HG02870 (cell line): ENCODE data around the gene KIF3A.
A peak's percentile ranks its signal among the peaks of the same experiment; 100 is the strongest.

ENCODE experiments used
- ATAC-seq: cut with Tn5 transposase; IDR thresholded peaks from one replicate; pipeline ENCODE4 v1.9.1; 2021; ENCODE audit warnings: mild to moderate bottlenecking, moderate library complexity; ENCODE audit not compliant: unreplicated experiment

The KIF3A gene

DNA sequence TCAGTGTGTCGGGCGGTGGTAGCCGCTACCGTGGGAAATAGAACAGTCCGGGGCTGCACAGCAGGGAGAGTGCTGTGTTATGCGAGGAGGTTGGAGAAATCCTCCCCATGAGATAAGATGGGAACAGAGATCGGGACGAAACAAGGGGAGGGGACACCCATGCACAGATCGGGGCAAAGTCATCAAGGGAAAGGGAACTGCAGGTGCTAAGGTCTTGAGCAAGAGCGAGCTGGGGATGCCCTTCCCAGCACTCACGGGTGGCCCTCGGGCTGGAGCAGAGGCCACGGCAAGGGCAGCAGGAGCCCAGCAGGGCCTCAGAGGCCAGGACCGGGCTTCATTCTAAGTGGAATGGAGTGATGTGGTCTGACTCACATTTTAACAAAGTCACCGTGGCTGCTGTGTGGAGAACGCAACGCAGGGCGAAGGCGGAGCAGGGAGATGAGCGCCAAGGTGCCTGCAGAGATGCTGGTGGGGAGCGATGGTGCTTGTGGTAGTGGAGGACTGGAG lies 71.7 kb downstream of the KIF3A start:
- ATAC-seq, result no peak

- no peak for ATAC-seq
Measured at GRCh38 chr5:132664696-132665209, 72.6 kb downstream of the KIF3A start.

DNA sequence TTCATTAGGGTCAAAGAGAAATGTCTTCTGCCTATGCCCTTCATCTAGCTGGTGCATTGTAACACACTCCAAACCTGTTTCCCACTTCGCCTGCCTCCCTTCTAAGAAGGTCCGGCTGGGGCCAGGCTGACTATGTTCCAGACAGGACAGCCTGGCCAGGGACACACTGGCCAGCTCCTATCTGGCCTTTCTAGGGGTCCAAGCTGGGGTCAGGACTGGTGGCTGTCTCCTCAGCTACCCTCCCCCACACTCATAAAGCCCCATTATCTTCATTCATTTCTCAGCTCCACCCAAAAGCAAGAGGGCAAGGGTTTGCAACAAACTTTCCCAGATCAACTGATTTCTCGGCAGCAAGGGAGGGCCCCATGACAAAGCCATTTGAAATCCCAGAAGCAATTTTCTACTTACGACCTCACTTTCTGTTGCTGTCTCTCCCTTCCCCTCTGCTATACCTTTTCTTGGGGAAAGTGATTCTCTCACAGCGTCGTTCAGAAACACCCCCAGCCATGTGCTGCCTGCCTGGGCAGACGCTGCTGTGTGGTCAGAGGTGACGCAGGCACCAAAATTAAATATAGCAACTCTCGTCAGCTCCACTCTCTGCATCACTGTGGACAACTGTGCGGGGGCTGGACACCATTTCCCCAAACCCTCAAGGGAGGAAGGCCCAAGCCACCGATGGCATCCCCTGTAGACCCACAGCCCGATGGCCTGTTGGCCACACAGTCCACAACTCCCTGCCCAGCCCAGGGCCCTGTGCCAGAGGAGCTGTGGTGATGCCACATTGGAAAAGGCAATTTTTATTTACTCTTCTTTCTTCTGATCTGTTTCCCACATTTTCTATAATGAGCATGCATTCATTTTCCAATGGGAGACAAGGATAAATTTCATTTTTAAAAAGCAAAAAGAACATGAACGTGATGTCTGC lies 73.3 kb downstream of the KIF3A start:
- ATAC-seq, result peak; percentile 43

DNA sequence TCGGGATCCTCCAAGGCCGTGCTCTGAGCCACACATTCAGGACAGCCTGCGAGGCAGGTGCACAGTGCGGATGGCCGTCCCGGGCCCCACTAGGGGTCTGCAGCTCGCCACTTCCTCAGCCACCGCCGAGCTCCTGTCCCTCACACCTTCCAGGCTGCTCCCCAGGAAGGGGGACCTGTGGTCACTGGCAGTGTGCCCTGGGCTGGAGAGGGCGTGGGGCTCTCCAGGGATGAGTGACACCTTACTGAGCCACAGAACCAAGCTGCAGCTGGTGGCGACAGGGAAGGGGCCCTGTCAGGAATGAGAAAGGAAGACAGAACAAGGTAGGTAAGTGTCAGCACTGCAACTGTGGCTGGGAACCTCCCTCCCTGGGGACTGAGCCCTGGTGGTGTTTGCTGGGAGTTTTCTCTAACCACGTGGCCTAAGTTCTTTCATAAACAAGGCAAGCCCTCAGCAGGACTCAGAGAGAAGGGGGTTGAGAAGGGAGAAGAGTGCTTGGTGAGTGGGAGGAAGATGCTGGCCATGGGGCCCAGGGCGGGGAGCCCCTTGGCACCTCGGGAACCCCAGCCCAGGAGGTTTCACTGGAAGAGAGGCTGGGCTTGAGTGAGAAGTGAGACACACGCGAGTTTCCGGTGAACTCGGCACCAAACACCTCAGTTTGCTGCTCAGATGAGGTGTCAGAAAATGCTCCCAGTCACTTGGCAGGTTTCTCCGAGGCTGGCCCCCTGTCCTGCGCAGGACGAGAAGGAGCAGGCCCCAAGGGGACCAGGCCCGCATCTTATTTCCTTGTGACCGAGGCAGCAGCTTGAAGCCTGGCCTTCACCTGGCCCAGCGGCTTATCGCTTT lies 74.2 kb downstream of the KIF3A start:
- peak; percentile 59 for ATAC-seq

DNA sequence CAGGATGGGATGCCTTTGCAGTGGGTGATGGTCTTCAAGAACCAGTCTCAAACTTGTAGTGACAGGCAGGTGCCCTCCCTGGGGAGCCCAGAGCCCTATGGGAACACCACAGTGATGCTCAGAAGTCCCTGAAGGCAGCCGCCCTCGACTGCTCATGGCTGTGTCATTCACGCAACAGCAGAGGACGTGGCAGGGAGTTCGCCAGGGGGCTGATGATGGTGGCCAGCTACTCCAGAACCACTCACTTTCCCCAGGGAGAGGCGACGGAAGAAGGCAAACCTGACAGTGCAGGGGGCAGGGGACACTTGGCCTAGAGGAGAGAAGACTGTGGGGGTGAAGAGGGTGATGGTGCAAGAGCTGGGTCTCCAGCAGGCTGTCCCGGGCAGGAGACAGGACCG lies 75.3 kb downstream of the KIF3A start:
- no peak for ATAC-seq

DNA sequence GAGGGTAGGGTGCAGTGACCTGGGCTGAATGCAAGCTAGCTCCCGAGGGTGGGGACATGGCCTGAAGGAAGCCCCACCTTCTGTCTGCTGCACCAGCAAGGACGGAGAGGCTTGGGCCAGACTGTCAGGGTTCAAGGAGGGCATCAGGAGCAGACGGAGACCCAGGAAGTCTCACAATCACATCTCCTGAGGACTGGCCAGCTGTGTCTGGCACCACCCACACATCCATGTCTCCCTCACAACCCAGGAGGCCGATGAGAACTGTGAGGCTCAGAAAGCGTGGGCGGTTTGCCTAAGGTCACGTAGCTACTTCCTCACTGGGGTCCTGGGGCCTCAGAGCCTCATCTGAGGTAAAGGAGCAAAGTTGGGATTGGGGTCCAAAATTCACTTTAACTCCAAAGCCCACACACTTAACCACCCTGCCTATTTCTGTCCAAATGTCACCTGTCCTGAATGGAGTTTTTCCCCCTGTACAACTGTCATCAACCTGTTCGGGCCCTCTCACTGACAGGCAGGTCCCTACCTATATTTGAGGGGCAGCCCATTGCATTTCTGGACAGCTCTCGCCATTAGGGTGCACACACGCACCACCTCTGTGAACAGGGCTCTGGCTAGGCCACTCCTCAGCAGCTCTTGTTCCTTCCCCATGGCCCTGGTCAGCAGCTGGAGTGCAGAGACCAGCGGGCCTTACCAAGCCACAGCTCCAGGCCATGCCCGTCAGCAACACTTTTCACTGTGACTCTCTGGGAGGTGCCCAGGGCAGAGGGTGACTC lies 75.9 kb downstream of the KIF3A start:
- no peak for ATAC-seq

- ATAC-seq, result no peak
Measured at GRCh38 chr5:132659598-132660493, 77.5 kb downstream of the KIF3A start.

DNA sequence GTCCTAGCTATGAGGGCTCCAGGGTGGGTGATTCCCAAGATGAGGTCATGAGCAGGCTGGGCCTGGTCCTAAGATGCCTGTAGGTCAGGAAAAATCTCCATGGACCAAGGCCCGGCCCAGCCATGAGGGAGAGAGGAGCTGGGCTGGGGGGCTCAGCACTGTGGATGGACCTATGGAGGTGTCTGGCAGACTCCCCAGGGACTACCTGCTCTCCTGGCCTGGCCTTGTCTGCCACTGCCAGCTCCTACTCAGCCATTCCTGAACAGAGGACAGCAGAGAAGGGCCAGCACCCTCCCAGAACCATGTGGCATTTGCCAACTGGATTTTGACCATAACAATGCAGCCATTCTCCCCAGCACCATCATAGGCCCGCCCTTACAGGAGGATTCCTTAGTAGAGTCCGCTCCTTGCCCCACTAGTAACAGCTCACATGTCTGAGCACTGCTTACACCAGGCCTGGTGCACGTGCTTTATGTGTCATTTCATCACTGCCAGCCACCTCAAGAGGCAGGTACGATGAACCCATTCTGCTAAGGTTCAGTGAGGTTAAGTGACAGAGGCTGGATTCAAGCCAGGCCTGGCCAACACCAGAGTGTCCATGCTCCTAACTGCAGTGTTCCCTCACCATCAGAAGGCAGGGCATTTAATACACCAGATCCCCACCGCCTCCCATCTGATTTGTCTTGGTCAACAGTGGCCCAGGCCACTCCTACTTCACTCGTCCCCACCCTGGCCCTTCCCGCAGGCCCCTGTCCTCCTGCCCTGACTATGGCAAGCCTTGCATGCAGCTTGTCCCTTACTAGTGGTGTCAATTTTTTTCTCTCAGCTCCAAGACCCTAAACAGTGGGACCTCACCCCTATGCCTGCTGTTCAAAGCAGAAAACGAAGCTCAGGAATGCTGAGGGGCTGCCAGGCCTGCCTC lies 78.7 kb downstream of the KIF3A start:
- ATAC-seq, result no peak

GRCh38 chr5:132657676-132658380 lies 79.5 kb downstream of the KIF3A start, which contains the start of gene IL13:
IL13 (plus strand) TSS chr5:132658173; CDS start chr5:132658187, 14 bp downstream.
- no peak for ATAC-seq

DNA sequence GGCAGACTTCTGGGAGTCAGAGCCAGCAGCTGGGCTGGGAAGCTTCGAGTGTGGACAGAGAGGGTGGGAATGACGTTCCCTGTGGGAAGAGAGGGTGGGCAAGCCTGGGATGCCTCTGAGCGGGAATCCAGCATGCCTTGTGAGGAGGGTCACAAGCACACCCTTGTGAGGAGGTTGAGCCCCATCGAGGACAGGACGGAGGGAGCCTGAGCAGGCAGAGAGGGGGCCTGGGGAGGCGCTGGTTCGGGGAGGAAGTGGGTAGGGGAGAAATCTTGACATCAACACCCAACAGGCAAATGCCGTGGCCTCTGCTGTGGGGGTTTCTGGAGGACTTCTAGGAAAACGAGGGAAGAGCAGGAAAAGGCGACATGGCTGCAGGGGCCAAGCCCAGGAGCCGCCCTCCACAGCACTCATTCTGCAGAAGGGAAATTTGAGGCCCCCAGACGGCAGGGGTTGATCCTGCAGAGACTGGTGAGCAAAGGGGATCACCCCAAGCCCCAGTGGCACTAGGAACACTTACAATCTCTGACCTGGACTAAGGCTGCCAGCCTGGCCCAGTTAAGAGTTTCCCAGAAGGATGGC lies 80.5 kb downstream of the KIF3A start:
- ATAC-seq, result no peak

DNA sequence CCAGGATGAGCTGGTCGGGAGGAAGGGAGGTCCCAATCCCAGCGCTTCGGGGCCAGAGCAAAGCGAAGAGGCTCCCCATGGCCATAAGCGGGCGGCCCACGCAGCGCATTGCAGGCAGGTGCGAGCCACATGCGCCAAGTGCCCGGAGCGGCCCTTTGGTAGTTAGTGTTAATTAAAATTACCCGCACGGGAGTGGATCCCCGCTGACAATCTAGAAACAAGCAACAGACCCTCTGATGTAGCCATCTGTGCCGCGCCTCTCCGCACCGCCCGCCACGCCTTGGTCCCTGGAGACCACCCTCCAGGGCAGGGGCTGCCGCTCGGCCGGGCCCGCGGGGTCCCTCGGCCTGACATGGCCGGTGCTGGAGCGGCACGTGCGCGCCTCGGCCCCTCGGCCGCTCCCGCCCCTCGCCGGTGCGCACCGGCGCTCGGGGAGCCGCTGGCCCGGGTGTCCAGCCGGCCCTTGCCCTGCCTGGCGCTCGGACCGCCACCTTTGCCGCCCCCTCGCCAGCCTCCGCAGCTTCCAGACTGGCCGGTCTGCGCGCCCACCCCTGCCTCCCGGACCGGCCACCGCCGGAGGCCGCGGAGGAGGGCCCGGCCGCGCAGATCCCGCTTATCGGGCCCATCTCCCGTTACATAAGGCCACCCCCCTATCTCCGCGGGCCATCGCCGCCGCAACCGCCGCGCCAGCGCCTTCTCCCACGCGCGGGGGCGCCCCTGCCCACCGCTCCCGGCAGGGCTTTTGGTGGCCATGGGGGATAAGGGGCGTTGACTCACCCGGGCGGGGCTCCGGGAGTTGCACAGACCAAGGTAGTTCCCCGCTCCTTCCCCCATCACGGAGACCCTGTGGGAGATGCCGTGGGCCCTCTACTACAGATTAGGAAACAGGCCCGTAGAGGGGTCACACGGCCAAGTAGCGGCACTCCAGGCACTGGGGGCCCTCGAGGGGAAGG lies 81.2 kb downstream of the KIF3A start:
- ATAC-seq, result no peak

- ATAC-seq, result no peak
Measured at GRCh38 chr5:132653716-132654115, 83.6 kb downstream of the KIF3A start.

GRCh38 chr5:132651838-132652469 lies 85.4 kb downstream of the KIF3A start:
- no peak for ATAC-seq

GRCh38 chr5:132648355-132648754 lies 89.0 kb downstream of the KIF3A start:
- ATAC-seq, result no peak

DNA sequence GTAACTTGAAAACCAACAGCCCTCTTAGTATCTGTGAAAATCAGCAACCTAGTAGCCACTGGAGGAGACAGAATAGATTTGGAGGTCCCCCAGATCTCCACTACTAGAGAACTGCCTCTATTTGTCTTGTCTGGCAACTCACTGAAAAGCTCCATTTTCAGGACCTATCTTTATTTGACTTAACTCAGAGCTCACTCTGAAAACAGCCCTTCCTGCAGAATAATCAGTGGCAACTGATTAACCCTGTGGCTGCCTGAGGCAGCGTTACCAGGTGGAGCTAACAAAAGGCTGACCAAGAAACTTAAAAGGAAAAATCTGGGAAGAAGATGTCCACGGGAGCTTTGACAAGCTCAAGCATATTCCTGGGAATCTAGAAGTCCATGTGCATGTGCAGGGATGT lies 89.9 kb downstream of the KIF3A start:
- no peak for ATAC-seq
